CD4-positive, alpha-beta memory T cell (primary cell): Measurements from ENCODE around the gene KIN. TPM values are rescaled to one million over a fixed set of nuclear protein-coding genes. Genes with fewer than 3 reads are reported as not detected.
A peak's percentile ranks its signal among the peaks of the same experiment; 100 is the strongest.

ENCODE experiments used
- CTCF ChIA-PET: fragments of 350-600 bp; sonication (Branson Sonifier 250); formaldehyde crosslinking; loops from one replicate; lab custom pipeline; 2021; ENCODE audit warnings: inconsistent platforms; ENCODE audit not compliant: partially characterized antibody; lab: Charles Lee
- POLR2A ChIA-PET: fragments of 350-600 bp; sonication (Branson Sonifier 250); formaldehyde crosslinking; loops from one replicate; lab custom pipeline; 2021; ENCODE audit not compliant: partially characterized antibody; lab: Charles Lee
- DNase-seq, 5 donors: peaks; one replicate each; pipeline versions ENCODE4 v3.0.0 to v3.0.0-alpha.2; 2020 to 2022; ENCODE audit warnings: mixed read lengths in 1 of 5
- H3K27ac ChIP-seq: one replicate; pipeline ENCODE4 v1.7.0; 2013; ENCODE audit warnings: low read depth, low read length
- H3K27me3 ChIP-seq: 2 replicates; pipeline ENCODE4 v1.7.0; 2013; ENCODE audit warnings: mild to moderate bottlenecking, low read length, moderate library complexity; ENCODE audit not compliant: insufficient read depth
- H3K36me3 ChIP-seq: 2 replicates; pipeline ENCODE4 v1.7.0; 2013; ENCODE audit warnings: mild to moderate bottlenecking, low read length, moderate library complexity; ENCODE audit not compliant: insufficient read depth
- H3K4me1 ChIP-seq: 2 replicates; pipeline ENCODE4 v1.7.0; 2013; ENCODE audit warnings: mild to moderate bottlenecking, low read length, moderate library complexity; ENCODE audit not compliant: insufficient read depth
- H3K4me3 ChIP-seq, 2 donors: one replicate each; pipeline ENCODE4 v1.7.0; 2013; ENCODE audit warnings: low read length in 2 of 2, mild to moderate bottlenecking in 1 of 2
- H3K9me3 ChIP-seq, 2 donors: one replicate each; pipeline ENCODE4 v1.7.0; 2013; ENCODE audit warnings: low read length in 2 of 2, control low read depth in 1 of 2; ENCODE audit not compliant: control insufficient read depth in 1 of 2
- H3K27ac Mint-ChIP-seq, 7 donors: one replicate each; pipeline ENCODE4 v1.8.0; 2020 to 2021; ENCODE audit warnings: mixed read lengths in 7 of 7, mild to moderate bottlenecking in 6 of 7, inconsistent platforms in 3 of 7, moderate library complexity in 3 of 7
- H3K27me3 Mint-ChIP-seq, 2 donors: one replicate each; pipeline ENCODE4 v1.8.0; 2020 to 2021; ENCODE audit warnings: mixed read lengths in 2 of 2
- H3K36me3 Mint-ChIP-seq, 2 donors: one replicate each; pipeline ENCODE4 v1.8.0; 2020 to 2021; ENCODE audit warnings: mixed read lengths in 2 of 2, inconsistent platforms in 1 of 2, mild to moderate bottlenecking in 1 of 2
- H3K4me1 Mint-ChIP-seq, 4 donors: one replicate each; pipeline ENCODE4 v1.8.0; 2020 to 2021; ENCODE audit warnings: mixed read lengths in 4 of 4, mild to moderate bottlenecking in 1 of 4
- H3K4me3 Mint-ChIP-seq, 8 donors: one replicate each; pipeline ENCODE4 v1.8.0; 2020 to 2021; ENCODE audit warnings: mixed read lengths in 8 of 8, mild to moderate bottlenecking in 7 of 8, moderate library complexity in 6 of 8, inconsistent platforms in 3 of 8
- H3K9me3 Mint-ChIP-seq, 8 donors: one replicate each; pipeline ENCODE4 v1.8.0; 2020 to 2021; ENCODE audit warnings: mixed read lengths in 8 of 8, mild to moderate bottlenecking in 5 of 8, inconsistent platforms in 3 of 8, moderate library complexity in 1 of 8
- intact Hi-C: fragments of 100-400 bp; cut with micrococcal nuclease; formaldehyde crosslinking; loops from one replicate; pipeline ENCODE4 v1.15.1; 2023
- polyA plus RNA-seq, 2 donors: library from polyadenylated mRNA; unstranded; fragments of 300-500 nt; fragmentation: Illumina TruSeq; gene quantifications; one replicate each; pipeline ENCODE4 v1.2.3, GENCODE V29; 2021
- total RNA-seq, 2 experiments: library from RNA; stranded (reverse); gene quantifications; one replicate each; pipeline ENCODE4 v1.2.3, GENCODE V29; 2021

Gene KIN
- total and polyA plus RNA-seq, 4 experiments from 2014 or later, result 4.1 to 14.7 (median 10.3) TPM

DNA sequence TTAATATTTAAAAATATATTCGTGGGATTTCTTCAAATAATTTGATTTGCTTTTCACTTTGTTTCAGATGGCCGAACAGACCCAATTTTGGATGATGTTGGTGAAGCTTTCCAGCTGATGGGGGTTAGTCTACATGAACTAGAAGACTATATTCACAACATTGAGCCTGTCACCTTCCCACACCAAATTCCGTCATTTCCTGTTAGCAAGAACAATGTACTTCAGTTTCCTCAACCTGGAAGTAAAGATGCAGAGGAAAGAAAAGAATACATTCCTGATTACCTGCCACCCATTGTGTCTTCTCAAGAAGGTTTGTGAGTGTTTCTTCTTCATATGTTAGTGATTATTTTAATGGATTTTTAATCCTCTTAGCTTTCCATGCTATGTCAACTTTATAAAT lies 36.5 kb upstream of the KIN start:
- H3K36me3 Mint-ChIP-seq, result peaks cover 33 to 53% of the 10 kb centered on the region in 2 donors
- no peak overlapping the region for H3K4me3 ChIP-seq
- no peak for DNase-seq
- H3K9me3 ChIP-seq, result no peaks in the 10 kb centered on the region
- ChIA-PET POLR2A (no interaction called here), CTCF (interaction anchor here (0.5 to 1.5 kb wide), 3 partner anchors 11 to 1479 kb away, joined by 3 to 4 read pairs (median 3); no protein-coding TSS in a partner anchor)
- H3K27ac ChIP-seq, result no peak overlapping the region
- H3K4me1 Mint-ChIP-seq, result peaks cover 29 to 56% (median 42%) of the 10 kb centered on the region in 4 donors
- no peaks in the 10 kb centered on the region for H3K27me3 ChIP-seq
- H3K27ac Mint-ChIP-seq, result peak overlapping the region in 1 of 7 donors; percentile 18
- H3K4me1 ChIP-seq, result peaks cover 21% of the 10 kb centered on the region
- no peak overlapping the region for H3K4me3 Mint-ChIP-seq
- intact Hi-C loops, result no loop called here
- peaks cover 17% of the 10 kb centered on the region for H3K36me3 ChIP-seq
- H3K9me3 Mint-ChIP-seq, result no peaks in the 10 kb centered on the region
- H3K27me3 Mint-ChIP-seq, result no peaks in the 10 kb centered on the region

DNA sequence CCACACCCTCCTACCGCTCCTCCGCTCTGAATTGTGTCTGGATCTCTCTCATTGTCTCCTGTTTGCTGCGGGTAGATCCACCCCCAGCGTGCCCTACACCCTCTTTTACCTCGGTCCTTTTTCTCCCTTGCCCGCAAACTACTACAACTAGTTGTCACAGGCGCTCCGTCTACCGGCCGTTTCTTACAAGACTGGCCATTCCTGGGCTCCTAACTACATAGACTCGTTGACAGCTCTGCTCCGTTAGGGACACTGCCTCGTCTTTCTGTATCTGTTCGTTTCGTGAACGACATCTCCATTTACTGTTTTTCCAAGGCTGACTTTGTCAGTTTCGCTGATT lies 31.3 kb upstream of the KIN start:
- Histone ChIP-seq H3K4me3 (peak overlapping the region; percentile 76 to 83), H3K9me3 (no peaks in the 10 kb centered on the region), H3K4me1 (peaks cover 24% of the 10 kb centered on the region), H3K27ac (peak overlapping the region; percentile 59), H3K36me3 (no peaks in the 10 kb centered on the region), H3K27me3 (no peaks in the 10 kb centered on the region)
- DNase-seq, result peak in 3 of 5 donors; percentile 3 to 42 (median 4)
- Mint-ChIP-seq H3K4me3 (peak overlapping the region; percentile 92 to 99 (median 97)), H3K27me3 (peaks cover 3 to 10% of the 10 kb centered on the region in 2 donors), H3K9me3 (no peaks in the 10 kb centered on the region), H3K36me3 (peaks cover 0 to 28% of the 10 kb centered on the region in 2 donors), H3K4me1 (peaks cover 24 to 51% (median 38%) of the 10 kb centered on the region in 4 donors), H3K27ac (peak overlapping the region; percentile 77 to 96 (median 91))
- CTCF ChIA-PET, result interaction anchor here (1.3 to 2.9 kb wide), 2 partner anchors 10 to 63 kb away, joined by 4 to 8 read pairs; no protein-coding TSS in a partner anchor
- POLR2A ChIA-PET, result interaction anchor here (0.7 to 3.5 kb wide), 6 partner anchors 8 to 327 kb away, joined by 3 to 102 read pairs (median 4); partner anchors contain the start of genes ATP5F1C and KIN
- intact Hi-C loops, result no loop called here

DNA sequence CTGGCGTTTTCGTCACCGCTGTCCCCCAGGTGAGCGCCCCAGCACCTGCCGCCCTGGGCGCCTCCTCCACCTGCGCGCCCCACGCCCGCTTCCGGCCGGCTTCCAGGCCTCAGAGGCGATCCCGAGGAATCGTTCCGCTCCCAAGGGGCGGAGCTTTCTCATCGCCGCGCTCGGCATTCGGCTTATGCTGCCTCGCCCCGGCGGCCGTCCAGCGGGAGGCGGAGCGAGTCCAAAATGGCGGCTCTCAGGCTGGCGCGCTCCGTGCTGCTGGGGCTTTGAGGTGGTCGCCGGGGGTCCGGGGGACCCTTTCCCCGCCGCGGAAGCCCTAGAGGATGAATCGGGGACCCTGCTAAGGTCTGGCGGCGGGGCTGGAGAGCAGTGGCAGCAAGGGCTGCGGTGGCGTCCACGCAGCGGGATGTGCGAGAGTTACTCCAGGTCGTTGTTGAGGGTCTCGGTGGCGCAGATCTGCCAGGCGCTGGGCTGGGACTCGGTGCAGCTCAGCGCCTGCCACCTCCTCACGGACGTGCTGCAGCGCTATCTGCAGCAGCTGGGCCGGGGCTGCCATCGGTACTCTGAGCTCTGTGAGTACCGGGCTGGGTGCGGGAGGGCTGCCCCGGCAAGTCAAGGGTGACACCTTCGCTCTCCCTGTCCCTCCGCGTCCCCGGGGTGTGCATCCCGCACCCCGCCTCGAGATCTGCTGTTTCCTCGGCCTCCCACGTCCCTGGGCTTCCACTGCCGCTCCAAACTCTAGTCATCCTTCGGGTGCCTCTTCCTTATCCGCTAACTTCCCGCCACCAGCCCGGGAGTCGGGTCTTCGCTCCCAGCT lies 30.7 kb upstream of the KIN start, which contains the start of gene TAF3:
Gene TAF3 (plus strand): TSS at position 211 of the 826 bp plus-strand sequence. CDS start 205 bp downstream, at position 416.
- intact Hi-C loops, result loop anchor here (1.0 kb wide), 1 partner anchor 30 kb away; the partner anchor contains the start of gene ATP5F1C
- H3K27ac ChIP-seq, result peak within 1 kb of the TSS; percentile 59
- no peaks in the 10 kb centered on the region for H3K9me3 ChIP-seq
- Mint-ChIP-seq H3K9me3 (no peaks in the 10 kb centered on the region), H3K4me1 (peaks cover 24 to 51% (median 38%) of the 10 kb centered on the region in 4 donors), H3K4me3 (peak within 1 kb of the TSS; percentile 92 to 99 (median 97)), H3K27me3 (peaks cover 3 to 10% of the 10 kb centered on the region in 2 donors), H3K27ac (peak within 1 kb of the TSS; percentile 86 to 96 (median 91)), H3K36me3 (peaks cover 0 to 25% of the 10 kb centered on the region in 2 donors)
- no peaks in the 10 kb centered on the region for H3K36me3 ChIP-seq
- ChIA-PET CTCF (interaction anchor here (0.9 to 2.9 kb wide), 5 partner anchors 9 to 62 kb away, joined by 3 to 9 read pairs (median 4); partner anchors contain the start of genes ATP5F1C and KIN), POLR2A (interaction anchor here (0.7 to 3.5 kb wide), 11 partner anchors 9 to 1278 kb away, joined by 3 to 102 read pairs (median 4); partner anchors contain the start of genes ATP5F1C and KIN)
- H3K4me1 ChIP-seq, result peaks cover 24% of the 10 kb centered on the region
- peak within 1 kb of the TSS; percentile 76 to 83 for H3K4me3 ChIP-seq
- no peaks in the 10 kb centered on the region for H3K27me3 ChIP-seq
- DNase-seq, result peak; percentile 90 to 92 (median 90)

DNA sequence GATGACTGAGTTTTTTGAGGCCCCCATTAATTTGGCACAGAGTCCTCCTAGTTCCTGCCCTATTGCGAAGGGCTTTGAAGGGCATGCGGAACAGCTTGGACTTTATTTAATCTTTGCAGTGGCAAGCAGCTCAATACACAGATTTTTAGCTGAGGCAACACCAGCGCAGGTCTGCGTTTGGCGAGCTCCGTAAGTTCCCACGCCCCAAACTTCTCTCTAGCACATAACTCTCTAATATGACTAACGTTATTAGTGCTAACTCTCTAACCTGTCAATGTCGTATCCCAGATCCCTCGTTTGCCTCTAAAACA lies 30.1 kb upstream of the KIN start:
- Mint-ChIP-seq H3K4me3 (peak overlapping the region; percentile 92 to 99 (median 97)), H3K27me3 (peaks cover 3 to 10% of the 10 kb centered on the region in 2 donors), H3K27ac (peak overlapping the region; percentile 86 to 96 (median 91)), H3K36me3 (peaks cover 0 to 25% of the 10 kb centered on the region in 2 donors), H3K4me1 (peaks cover 24 to 51% (median 38%) of the 10 kb centered on the region in 4 donors), H3K9me3 (no peaks in the 10 kb centered on the region)
- peak overlapping the region; percentile 76 to 79 for H3K4me3 ChIP-seq
- POLR2A ChIA-PET, result interaction anchor here (0.7 to 3.5 kb wide), 9 partner anchors 9 to 1279 kb away, joined by 3 to 102 read pairs (median 4); partner anchors contain the start of genes ATP5F1C and KIN
- peak overlapping the region; percentile 59 for H3K27ac ChIP-seq
- intact Hi-C loops, result loop anchor here (1.0 kb wide), 1 partner anchor 30 kb away; the partner anchor contains the start of gene ATP5F1C
- peaks cover 24% of the 10 kb centered on the region for H3K4me1 ChIP-seq
- CTCF ChIA-PET, result interaction anchor here (0.9 to 2.9 kb wide), 4 partner anchors 9 to 61 kb away, joined by 3 to 9 read pairs (median 6); partner anchors contain the start of genes ATP5F1C and KIN
- no peak for DNase-seq
- no peaks in the 10 kb centered on the region for H3K27me3 ChIP-seq
- H3K9me3 ChIP-seq, result no peaks in the 10 kb centered on the region
- no peaks in the 10 kb centered on the region for H3K36me3 ChIP-seq

DNA sequence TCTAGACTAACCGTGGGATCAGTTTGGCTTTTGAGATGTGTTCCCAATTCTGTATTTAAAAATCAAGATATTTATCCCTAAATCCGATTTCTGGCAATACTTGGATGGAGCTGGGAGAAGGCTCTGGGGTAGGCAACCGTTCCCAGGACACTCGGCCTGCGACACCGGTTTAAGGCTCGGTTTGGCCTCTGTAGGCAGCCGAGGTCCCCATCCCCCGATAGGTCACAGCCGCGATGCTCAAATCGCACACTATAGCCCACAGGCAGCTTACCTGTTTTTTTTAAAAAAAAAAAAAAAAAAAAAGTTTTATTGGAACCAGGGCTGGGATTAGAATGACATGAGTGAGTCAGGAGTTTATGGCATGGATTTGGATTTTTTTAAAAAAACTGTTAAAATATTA lies 29.8 kb upstream of the KIN start:
- Mint-ChIP-seq H3K36me3 (peaks cover 0 to 25% of the 10 kb centered on the region in 2 donors), H3K9me3 (no peaks in the 10 kb centered on the region), H3K4me3 (peak overlapping the region; percentile 92 to 99 (median 97)), H3K4me1 (peaks cover 24 to 51% (median 38%) of the 10 kb centered on the region in 4 donors), H3K27ac (peak overlapping the region; percentile 53 to 96 (median 91)), H3K27me3 (peaks cover 3 to 10% of the 10 kb centered on the region in 2 donors)
- Histone ChIP-seq H3K36me3 (no peaks in the 10 kb centered on the region), H3K4me3 (peak overlapping the region; percentile 76 to 79), H3K27ac (peak overlapping the region; percentile 59), H3K27me3 (no peaks in the 10 kb centered on the region), H3K4me1 (peaks cover 24% of the 10 kb centered on the region), H3K9me3 (no peaks in the 10 kb centered on the region)
- CTCF ChIA-PET, result interaction anchor here (1.4 to 2.9 kb wide), 3 partner anchors 9 to 61 kb away, joined by 4 to 9 read pairs (median 8); partner anchors contain the start of genes ATP5F1C and KIN
- intact Hi-C loops, result no loop called here
- POLR2A ChIA-PET, result interaction anchor here (0.6 to 3.5 kb wide), 9 partner anchors 9 to 1279 kb away, joined by 3 to 102 read pairs (median 4); partner anchors contain the start of genes ATP5F1C and KIN
- no peak for DNase-seq

DNA sequence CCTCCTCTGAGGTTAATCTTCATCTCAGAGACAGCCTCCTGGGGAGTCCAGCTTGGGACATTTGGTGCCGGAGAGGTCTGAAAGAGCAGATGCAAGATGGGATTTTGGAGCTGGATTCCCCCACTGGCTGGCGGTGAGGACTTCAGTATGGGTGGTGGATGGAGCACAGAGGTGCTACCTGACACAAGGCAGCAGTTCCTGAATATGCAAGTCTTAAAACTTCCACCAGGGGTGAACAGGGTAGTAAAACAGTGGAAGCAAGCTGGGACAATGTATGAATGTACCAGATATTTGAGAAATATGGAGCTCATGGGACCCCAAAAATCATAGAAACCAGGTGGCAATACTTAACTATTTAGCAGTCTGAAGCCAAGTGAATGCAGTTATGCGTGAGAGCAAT lies 25.7 kb upstream of the KIN start:
- Histone ChIP-seq H3K9me3 (no peaks in the 10 kb centered on the region), H3K4me1 (peaks cover 9% of the 10 kb centered on the region), H3K27me3 (no peaks in the 10 kb centered on the region), H3K27ac (no peak overlapping the region), H3K36me3 (no peaks in the 10 kb centered on the region), H3K4me3 (no peak overlapping the region)
- Mint-ChIP-seq H3K4me1 (peaks cover 7 to 15% (median 13%) of the 10 kb centered on the region in 4 donors), H3K36me3 (peaks cover 0 to 6% of the 10 kb centered on the region in 2 donors), H3K9me3 (no peaks in the 10 kb centered on the region), H3K27ac (no peak overlapping the region), H3K27me3 (peaks cover 3 to 9% of the 10 kb centered on the region in 2 donors), H3K4me3 (no peak overlapping the region)
- no peak for DNase-seq
- intact Hi-C loops, result no loop called here
- CTCF ChIA-PET, result interaction anchor here (0.9 kb wide), 1 partner anchor 26 kb away, joined by 3 read pairs; the partner anchor contains the start of genes ATP5F1C and KIN
- POLR2A ChIA-PET, result interaction anchor here (0.9 to 1.2 kb wide), 2 partner anchors 9 to 25 kb away, joined by 3 to 4 read pairs; partner anchors contain the start of genes ATP5F1C and KIN
